ENCODE results near the gene P2RX4.
"Not testable (repeated sequence)": the region's sequence is repeated elsewhere in the genome, so short reads cannot be mapped to it uniquely, and the experiment has no call there.

P2RX4 gene

GRCh38 chr12:121255433-121255832 lies 45.5 kb downstream of the P2RX4 start:
- TF ChIP-seq ZFX (IDR thresholded peaks at IDR 0.05; ENCODE audit: borderline replicate concordance): no peak
- TF ChIP-seq, protein P1, sequence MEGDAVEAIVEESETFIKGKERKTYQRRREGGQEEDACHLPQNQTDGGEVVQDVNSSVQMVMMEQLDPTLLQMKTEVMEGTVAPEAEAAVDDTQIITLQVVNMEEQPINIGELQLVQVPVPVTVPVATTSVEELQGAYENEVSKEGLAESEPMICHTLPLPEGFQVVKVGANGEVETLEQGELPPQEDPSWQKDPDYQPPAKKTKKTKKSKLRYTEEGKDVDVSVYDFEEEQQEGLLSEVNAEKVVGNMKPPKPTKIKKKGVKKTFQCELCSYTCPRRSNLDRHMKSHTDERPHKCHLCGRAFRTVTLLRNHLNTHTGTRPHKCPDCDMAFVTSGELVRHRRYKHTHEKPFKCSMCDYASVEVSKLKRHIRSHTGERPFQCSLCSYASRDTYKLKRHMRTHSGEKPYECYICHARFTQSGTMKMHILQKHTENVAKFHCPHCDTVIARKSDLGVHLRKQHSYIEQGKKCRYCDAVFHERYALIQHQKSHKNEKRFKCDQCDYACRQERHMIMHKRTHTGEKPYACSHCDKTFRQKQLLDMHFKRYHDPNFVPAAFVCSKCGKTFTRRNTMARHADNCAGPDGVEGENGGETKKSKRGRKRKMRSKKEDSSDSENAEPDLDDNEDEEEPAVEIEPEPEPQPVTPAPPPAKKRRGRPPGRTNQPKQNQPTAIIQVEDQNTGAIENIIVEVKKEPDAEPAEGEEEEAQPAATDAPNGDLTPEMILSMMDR (IDR thresholded peaks at IDR 0.05): no peak

DNA sequence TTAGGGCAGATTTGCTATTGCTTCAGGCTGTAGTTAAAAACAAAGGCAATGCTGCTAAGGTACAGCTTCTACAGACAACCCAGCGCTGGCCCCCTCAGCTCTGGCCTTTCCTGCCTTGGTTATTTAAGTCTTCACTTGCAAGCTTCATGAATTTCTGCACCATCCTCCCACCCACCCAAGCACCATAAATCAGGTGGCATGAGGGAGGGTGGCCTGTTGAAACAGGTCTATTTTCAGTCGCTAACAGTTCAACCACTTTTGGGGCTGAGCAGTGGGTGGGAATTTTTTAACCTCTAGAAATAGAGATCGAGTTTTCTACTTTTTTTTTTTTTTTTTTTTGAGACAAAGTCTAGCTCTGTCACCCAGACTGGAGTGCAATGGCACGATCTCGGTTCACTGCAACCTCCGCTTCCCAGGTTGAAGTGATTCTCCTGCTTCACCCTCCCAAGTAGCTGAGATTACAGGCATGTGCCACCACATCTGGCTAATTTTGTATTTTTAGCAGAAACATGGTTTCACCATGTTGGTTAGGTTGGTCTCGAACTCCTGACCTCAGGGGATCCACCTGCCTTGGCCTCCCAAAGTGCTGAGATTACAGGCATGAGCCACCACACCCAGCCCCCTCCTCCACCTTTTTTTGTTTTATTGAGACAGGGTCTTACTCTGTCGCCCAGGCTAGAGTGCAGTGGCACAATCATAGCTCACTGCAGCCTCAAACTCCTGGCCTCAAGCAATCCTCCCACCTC lies 47.9 kb downstream of the P2RX4 start:
- not testable (repeated sequence) for H3K27ac ChIP-seq

More at GRCh38 chr12:121255433-121255832, 45.5 kb downstream of the P2RX4 start:
- peak overlapping the region; percentile 5; the same call in 1 of the 2 replicates for H3K27ac ChIP-seq

- TF ChIP-seq, protein P1 (IDR thresholded peaks at IDR 0.05): no peak
- no peak for TF ChIP-seq ZFX (IDR thresholded peaks at IDR 0.05; ENCODE audit: borderline replicate concordance)
- H3K27ac ChIP-seq: no peak overlapping the region
These were observed 49.1 kb downstream of the P2RX4 start for GRCh38 chr12:121259074-121259473.

DNA sequence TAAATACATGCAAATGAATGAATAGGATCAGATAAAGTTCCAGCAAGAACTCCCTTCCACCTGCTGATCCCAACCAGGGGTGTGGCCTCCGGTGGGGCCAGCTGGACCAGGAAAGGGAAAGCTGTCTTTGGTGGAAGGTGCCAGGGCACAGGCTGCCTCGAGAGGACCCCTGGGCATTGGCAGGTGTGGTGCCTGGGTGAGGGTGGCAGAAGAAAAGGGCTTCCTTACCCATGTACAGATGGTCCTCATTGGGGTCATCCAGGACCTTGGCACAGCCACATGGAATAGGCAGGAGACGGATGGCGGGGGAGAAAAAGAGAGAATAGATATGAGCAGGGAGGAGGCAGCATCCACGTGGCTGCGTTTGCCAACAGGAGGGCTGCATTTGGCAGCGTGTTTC lies 50.2 kb downstream of the P2RX4 start:
- TF ChIP-seq ZFX (IDR thresholded peaks at IDR 0.05; ENCODE audit: borderline replicate concordance): no peak
- TF ChIP-seq, protein P1 (IDR thresholded peaks at IDR 0.05): no peak
- H3K27ac ChIP-seq: no peak overlapping the region

- H3K27ac ChIP-seq: no peak overlapping the region
- TF ChIP-seq ZFX (IDR thresholded peaks at IDR 0.05; ENCODE audit: borderline replicate concordance): no peak
- TF ChIP-seq, protein P1 (IDR thresholded peaks at IDR 0.05): no peak
These were observed 51.5 kb downstream of the P2RX4 start for GRCh38 chr12:121261398-121261797.

DNA sequence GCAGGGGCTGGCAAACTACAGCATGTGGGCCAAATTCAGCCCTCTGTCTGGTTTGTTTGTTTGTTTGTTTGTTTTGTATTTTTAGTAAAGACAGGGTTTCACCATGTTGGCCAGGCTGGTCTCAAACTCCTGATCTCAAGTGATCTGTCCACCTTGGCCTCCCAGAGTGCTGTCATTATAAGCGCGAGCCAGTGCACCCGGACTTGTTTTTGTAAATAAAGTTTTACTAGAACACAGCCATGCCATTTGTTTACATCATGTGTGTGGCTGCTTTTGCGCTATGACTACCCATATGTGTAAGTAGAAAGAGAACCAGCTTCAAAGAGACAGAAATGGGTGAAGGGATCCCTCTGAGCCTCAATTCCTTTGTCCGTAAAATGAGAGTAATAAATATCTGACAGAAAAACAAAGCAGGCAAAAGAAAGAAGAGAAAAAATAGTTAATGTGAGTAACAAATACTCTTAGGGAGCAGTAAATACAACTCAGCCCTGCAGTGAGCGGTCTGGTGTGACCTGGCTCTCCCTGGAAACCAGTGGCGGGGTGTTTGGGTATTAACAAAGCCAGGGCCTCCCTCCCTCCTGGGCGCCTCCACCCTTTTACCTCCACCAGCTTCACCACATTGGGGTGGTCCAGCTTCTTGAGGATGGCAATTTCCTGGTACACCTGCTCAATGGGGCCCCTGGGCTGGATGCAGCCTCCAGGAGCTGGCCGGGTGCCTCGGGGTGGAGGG lies 53.4 kb downstream of the P2RX4 start:
- no peak overlapping the region for H3K27ac ChIP-seq
- TF ChIP-seq ZFX (IDR thresholded peaks at IDR 0.05; ENCODE audit: borderline replicate concordance): no peak

DNA sequence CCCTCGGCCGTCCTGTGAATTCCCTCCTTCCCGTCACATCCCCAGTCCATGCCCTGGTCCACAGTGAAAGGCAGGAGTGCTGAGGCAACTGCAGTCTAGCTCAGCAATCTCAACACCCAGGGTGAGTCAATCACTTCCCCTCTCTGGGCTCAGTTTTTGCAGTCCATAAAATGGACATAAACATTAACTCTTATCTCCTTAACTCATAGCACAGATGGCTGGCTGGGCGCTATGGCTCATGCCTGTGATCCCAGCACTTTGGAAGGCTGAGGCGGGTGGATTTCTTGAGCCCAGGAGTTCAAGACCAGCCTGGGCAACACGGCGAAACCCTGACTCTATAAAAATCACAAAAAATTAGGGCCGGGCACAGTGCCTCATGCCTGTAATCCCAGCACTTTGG lies 54.2 kb downstream of the P2RX4 start:
- TF ChIP-seq ZFX (IDR thresholded peaks at IDR 0.05; ENCODE audit: borderline replicate concordance): no peak
- TF ChIP-seq, protein P1 (IDR thresholded peaks at IDR 0.05): no peak
- H3K27ac ChIP-seq: no peak overlapping the region

GRCh38 chr12:121264951-121265515 lies 55.1 kb downstream of the P2RX4 start:
- no peak overlapping the region for H3K27ac ChIP-seq
- TF ChIP-seq ZFX (IDR thresholded peaks at IDR 0.05; ENCODE audit: borderline replicate concordance): no peak

Data from 22Rv1 (cell line).